Measurements from ENCODE around the gene ALG13. TPM values are rescaled to one million over a fixed set of nuclear protein-coding genes. Genes with fewer than 3 reads are reported as not detected.
A peak's percentile ranks its signal among the peaks of the same experiment; 100 is the strongest.

ALG13 gene
- total RNA-seq, 1 experiment from 2014 or later: 36.3 TPM

DNA sequence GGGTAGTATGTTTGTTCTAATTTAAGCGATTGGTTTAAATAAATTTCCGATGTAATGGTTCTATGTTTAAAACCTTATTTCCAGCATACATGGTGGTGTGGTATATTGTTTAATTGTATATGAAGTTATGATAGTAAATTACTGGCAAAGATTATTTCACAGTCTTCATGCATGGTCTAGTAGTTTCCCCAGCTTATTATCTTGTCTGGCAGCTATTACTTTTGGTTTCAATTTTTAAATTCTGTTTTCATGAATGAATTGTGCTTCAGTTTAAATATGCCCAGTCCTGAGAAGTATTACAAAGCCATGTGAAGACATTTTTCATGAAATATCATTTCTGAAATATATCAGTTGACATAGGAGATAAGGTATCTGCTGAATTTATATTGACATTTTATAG is 6.3 kb downstream of the ALG13 start:
- Histone ChIP-seq H3K27me3 (replicated peaks; ENCODE audit: control insufficient read depth, insufficient read depth, low read length) (no peaks in the 10 kb centered on the region), H3K4me1 (no peaks in the 10 kb centered on the region), H3K9me3 (no peaks in the 10 kb centered on the region), H3K4me3 (ENCODE audit: low read depth, low read length) (no peak overlapping the region), H3K36me3 (ENCODE audit: control insufficient read depth, insufficient read depth, low read length) (no peaks in the 10 kb centered on the region)
- H3K36me3 Mint-ChIP-seq (ENCODE audit: insufficient read depth, unreplicated experiment): peaks cover 30% of the 10 kb centered on the region
- TF ChIP-seq, protein P1, sequence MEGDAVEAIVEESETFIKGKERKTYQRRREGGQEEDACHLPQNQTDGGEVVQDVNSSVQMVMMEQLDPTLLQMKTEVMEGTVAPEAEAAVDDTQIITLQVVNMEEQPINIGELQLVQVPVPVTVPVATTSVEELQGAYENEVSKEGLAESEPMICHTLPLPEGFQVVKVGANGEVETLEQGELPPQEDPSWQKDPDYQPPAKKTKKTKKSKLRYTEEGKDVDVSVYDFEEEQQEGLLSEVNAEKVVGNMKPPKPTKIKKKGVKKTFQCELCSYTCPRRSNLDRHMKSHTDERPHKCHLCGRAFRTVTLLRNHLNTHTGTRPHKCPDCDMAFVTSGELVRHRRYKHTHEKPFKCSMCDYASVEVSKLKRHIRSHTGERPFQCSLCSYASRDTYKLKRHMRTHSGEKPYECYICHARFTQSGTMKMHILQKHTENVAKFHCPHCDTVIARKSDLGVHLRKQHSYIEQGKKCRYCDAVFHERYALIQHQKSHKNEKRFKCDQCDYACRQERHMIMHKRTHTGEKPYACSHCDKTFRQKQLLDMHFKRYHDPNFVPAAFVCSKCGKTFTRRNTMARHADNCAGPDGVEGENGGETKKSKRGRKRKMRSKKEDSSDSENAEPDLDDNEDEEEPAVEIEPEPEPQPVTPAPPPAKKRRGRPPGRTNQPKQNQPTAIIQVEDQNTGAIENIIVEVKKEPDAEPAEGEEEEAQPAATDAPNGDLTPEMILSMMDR (IDR thresholded peaks at IDR 0.05; ENCODE audit: insufficient read depth in 1 of 2, low read depth in 1 of 2, low read length in 1 of 2, severe bottlenecking in 1 of 2, unreplicated experiment in 1 of 2): no peak
- intact Hi-C loops (cut with micrococcal nuclease; ENCODE audit: unreplicated experiment): no loop called here
- H3K4me3 Mint-ChIP-seq (ENCODE audit: unreplicated experiment): no peak overlapping the region
- H3K4me1 Mint-ChIP-seq (ENCODE audit: low read depth, unreplicated experiment): no peaks in the 10 kb centered on the region
- DNase-seq: no peak
- no TSS peak for BruUV-seq (replicated peaks)
- no peaks in the 10 kb centered on the region for H3K27me3 Mint-ChIP-seq (ENCODE audit: insufficient read depth, unreplicated experiment)
- ChIA-PET CTCF (no interaction called here), POLR2A (no interaction called here)
- H3K27ac Mint-ChIP-seq (ENCODE audit: unreplicated experiment): no peak overlapping the region
- no peaks in the 10 kb centered on the region for H3K9me3 Mint-ChIP-seq (ENCODE audit: unreplicated experiment)

DNA sequence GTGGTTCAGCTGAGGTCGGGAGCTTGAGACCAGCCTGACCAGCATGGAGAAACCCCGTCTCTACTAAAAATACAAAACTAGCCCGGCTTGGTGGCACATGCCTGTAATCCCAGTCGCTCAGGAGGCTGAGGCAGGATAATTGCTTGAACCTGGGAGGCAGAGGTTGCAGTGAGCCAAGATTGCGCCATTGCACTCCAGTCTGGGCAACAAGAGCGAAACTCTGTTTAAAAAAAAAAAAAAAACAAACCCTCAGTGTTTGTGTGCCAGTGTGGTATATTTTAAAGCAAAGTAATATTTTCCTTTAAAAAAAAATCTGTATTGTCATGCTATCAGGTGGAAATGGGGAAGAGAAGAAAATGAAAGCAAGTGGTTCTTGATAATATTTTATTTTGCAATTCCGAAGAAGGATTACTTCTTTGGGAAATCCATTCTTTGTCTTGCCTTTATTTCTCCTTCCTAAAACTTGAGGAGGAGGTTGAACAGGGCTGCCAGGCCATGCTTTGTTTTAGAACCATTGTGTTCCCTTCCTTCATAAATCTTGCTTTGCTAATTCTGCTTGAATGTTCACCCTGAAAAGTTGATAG is 14.4 kb downstream of the ALG13 start:
- no peaks in the 10 kb centered on the region for H3K9me3 Mint-ChIP-seq (ENCODE audit: unreplicated experiment)
- no peak for DNase-seq
- Histone ChIP-seq H3K27me3 (replicated peaks; ENCODE audit: control insufficient read depth, insufficient read depth, low read length) (no peaks in the 10 kb centered on the region), H3K36me3 (ENCODE audit: control insufficient read depth, insufficient read depth, low read length) (no peaks in the 10 kb centered on the region), H3K4me3 (ENCODE audit: low read depth, low read length) (no peak overlapping the region), H3K9me3 (no peaks in the 10 kb centered on the region), H3K4me1 (no peaks in the 10 kb centered on the region)
- H3K4me1 Mint-ChIP-seq (ENCODE audit: low read depth, unreplicated experiment): no peaks in the 10 kb centered on the region
- ChIA-PET CTCF (no interaction called here), POLR2A (no interaction called here)
- H3K4me3 Mint-ChIP-seq (ENCODE audit: unreplicated experiment): no peak overlapping the region
- TF ChIP-seq, protein P1 (IDR thresholded peaks at IDR 0.05; ENCODE audit: insufficient read depth in 1 of 2, low read depth in 1 of 2, low read length in 1 of 2, severe bottlenecking in 1 of 2, unreplicated experiment in 1 of 2): no peak
- BruUV-seq (replicated peaks): no TSS peak
- H3K27ac Mint-ChIP-seq (ENCODE audit: unreplicated experiment): no peak overlapping the region
- no peaks in the 10 kb centered on the region for H3K36me3 Mint-ChIP-seq (ENCODE audit: insufficient read depth, unreplicated experiment)
- intact Hi-C loops (cut with micrococcal nuclease; ENCODE audit: unreplicated experiment): no loop called here
- no peaks in the 10 kb centered on the region for H3K27me3 Mint-ChIP-seq (ENCODE audit: insufficient read depth, unreplicated experiment)

DNA sequence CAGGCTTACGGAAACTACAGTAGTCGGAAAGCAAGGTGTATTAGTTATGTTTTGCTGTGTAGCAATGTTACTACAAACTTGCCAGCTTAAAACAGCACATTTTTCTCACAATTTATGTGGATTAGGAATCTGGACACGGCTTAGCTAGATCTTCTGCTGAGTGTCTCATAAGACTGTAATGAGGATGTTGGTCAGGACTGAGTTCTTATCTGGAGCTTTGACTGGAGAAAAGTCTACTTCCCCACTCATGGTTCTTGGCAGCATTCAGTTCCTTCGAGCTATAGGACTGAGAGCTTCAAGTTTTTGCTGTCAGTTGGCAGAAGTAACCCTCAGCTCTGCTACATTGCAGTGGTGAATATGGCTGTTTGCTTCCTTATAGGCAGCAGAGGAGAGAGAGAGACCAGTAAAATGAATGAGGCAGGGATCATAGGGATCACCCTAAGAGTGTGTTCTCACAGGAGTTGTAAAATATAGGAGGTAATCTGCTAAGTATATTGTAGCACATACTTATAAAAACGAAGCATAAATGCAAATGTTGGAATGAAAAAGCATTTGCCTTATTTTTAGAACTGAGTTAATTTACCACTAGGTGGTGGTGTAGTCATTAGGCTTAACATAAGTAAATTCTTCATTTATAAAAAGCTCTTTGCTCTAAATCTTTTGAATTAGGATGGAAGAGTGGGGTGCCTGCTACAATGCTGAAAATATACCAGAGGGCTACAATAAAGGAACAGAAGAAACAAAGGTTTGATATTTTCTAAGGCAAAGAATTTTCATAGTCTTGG is 38.6 kb downstream of the ALG13 start:
- Histone ChIP-seq H3K36me3 (ENCODE audit: control insufficient read depth, insufficient read depth, low read length) (no peaks in the 10 kb centered on the region), H3K4me1 (no peaks in the 10 kb centered on the region), H3K9me3 (no peaks in the 10 kb centered on the region), H3K4me3 (ENCODE audit: low read depth, low read length) (no peak overlapping the region), H3K27me3 (replicated peaks; ENCODE audit: control insufficient read depth, insufficient read depth, low read length) (no peaks in the 10 kb centered on the region)
- intact Hi-C loops (cut with micrococcal nuclease; ENCODE audit: unreplicated experiment): no loop called here
- Mint-ChIP-seq H3K27ac (ENCODE audit: unreplicated experiment) (no peak overlapping the region), H3K4me3 (ENCODE audit: unreplicated experiment) (no peak overlapping the region), H3K4me1 (ENCODE audit: low read depth, unreplicated experiment) (no peaks in the 10 kb centered on the region), H3K9me3 (ENCODE audit: unreplicated experiment) (no peaks in the 10 kb centered on the region), H3K27me3 (ENCODE audit: insufficient read depth, unreplicated experiment) (no peaks in the 10 kb centered on the region), H3K36me3 (ENCODE audit: insufficient read depth, unreplicated experiment) (no peaks in the 10 kb centered on the region)
- no peak for DNase-seq
- TF ChIP-seq, protein P1 (IDR thresholded peaks at IDR 0.05; ENCODE audit: insufficient read depth in 1 of 2, low read depth in 1 of 2, low read length in 1 of 2, severe bottlenecking in 1 of 2, unreplicated experiment in 1 of 2): peak in 1 of 2 experiments; percentile 18
- BruUV-seq (replicated peaks): no TSS peak
- CTCF ChIA-PET: interaction anchor here (0.7 kb wide), 1 partner anchor 922 kb away, joined by 3 read pairs; no protein-coding TSS in a partner anchor
- POLR2A ChIA-PET: no interaction called here

Data from Caco-2 (cell line).